Measurements from ENCODE around the gene KIAA1671.

The KIAA1671 gene

DNA sequence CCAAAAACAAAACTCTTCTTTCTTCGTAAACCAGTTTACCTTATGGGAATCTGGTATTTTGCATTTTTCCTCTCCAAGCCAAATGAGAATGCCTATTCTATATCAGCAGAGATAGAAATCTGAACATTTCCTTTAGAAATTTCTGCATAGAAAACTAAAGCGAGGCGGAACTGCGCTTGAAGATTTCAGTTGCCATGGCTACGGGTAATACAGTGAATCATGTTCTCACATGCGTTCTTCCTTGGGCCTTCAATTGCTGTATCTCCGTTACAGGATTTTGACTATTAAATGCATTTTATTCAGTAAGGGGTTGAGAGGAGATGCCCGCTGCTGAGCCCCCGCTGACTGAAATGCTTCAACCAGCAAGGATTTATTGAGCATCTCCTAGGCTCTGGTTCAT is 138.9 kb downstream of the KIAA1671 start:
- TF ChIP-seq, protein P1, sequence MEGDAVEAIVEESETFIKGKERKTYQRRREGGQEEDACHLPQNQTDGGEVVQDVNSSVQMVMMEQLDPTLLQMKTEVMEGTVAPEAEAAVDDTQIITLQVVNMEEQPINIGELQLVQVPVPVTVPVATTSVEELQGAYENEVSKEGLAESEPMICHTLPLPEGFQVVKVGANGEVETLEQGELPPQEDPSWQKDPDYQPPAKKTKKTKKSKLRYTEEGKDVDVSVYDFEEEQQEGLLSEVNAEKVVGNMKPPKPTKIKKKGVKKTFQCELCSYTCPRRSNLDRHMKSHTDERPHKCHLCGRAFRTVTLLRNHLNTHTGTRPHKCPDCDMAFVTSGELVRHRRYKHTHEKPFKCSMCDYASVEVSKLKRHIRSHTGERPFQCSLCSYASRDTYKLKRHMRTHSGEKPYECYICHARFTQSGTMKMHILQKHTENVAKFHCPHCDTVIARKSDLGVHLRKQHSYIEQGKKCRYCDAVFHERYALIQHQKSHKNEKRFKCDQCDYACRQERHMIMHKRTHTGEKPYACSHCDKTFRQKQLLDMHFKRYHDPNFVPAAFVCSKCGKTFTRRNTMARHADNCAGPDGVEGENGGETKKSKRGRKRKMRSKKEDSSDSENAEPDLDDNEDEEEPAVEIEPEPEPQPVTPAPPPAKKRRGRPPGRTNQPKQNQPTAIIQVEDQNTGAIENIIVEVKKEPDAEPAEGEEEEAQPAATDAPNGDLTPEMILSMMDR (IDR thresholded peaks at IDR 0.05; ENCODE audit: low read depth, low read length), result no peak
- no peak for DNase-seq (ENCODE audit: extremely low read depth, low read depth)

DNA sequence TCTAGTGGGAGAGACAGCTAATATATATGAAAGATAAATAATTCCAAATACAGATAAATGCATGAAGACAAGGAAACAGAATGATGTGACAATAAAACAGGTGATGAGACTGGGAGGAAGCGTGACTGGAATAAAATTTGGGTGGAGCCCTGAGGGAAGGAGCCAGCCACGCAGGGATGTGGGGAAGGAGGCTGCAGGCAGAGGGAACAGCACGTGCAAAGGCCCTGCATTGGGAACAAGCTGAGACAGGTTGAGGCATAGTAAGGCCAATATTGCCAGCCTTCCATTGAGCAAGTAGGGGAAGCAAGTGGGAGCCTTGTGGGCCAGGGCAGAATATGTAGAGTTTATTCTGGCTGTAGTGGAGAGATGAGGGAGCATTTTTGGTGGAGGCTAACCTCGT is 139.6 kb downstream of the KIAA1671 start:
- DNase-seq (ENCODE audit: extremely low read depth, low read depth), result no peak
- TF ChIP-seq, protein P1 (IDR thresholded peaks at IDR 0.05; ENCODE audit: low read depth, low read length), result no peak

DNA sequence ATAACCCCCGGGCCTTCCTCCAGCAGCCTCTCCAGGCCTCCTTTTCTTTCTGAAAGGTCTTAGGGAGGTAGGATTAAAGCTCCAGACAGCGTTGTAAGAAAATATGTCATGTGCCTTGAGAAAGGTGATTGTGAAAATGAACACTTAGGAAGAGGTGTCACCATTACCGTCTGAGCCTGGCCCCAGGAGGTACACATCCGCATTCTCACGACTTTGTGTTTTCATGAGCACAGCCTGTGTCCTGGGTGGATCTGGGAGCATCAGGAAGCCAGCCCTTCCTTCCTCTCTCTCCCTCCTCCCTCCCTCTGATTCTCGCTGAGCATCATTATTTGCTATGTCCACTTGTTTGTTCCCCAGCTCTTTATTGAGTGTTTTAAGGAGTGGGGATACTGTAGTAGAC is 142.1 kb downstream of the KIAA1671 start:
- TF ChIP-seq, protein P1 (IDR thresholded peaks at IDR 0.05; ENCODE audit: low read depth, low read length), result no peak
- no peak for DNase-seq (ENCODE audit: extremely low read depth, low read depth)

DNA sequence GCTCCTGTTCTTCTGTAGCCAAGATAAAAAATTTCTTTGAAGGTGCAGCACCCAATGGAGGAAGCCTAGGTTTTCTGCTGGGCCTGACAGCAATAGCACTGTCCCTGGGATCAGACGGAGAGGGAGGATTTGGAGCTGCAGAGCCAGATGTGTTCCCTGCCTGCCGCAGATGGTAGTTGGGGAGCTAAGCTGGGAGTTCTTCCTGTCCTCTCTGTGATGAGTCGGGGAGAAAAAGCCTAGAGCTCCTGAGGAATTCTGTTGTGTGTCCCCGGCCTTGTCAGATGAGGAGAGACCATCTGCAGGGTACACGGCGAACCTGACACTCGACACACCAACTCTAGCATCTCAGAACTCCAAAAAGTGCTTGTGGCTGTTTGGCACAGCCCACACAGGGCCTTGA is 143.4 kb downstream of the KIAA1671 start:
- DNase-seq (ENCODE audit: extremely low read depth, low read depth), result no peak
- TF ChIP-seq, protein P1 (IDR thresholded peaks at IDR 0.05; ENCODE audit: low read depth, low read length), result no peak

DNA sequence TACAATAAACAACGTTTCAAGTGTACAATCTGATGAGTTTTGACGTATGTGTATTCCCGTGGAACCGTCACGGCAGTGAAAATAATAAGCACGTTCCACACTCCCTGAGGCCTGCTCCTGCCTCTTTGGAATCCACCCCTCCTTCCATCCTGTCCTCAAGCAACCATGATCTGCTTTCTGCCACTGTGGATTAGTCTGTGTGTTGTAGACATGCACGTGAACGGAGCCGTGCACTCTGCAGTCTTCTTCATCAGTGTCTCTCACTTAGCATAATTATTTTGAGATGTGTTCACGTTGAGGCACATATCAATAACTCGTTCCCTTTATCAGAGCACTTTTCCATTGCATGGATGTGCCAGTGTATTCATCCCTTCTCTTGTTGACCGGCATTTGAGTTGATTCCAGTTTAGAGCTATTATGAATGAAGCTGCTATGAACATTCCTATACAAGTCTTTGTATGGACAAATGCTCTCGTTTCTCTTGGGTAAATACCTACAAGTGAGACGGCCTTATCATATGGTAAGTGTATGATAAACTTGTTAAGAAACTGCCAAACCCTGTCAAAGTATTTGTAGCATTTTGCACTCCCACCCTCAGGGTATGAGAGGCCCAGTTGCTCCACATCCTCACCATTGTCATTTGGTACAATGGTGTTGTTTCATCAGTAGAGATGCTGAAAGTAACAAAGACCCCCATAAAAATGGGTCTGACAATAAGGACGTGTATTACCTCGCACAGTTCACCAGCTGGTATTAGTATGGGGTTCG is 144.3 kb downstream of the KIAA1671 start:
- TF ChIP-seq, protein P1 (IDR thresholded peaks at IDR 0.05; ENCODE audit: low read depth, low read length), result no peak
- DNase-seq (ENCODE audit: extremely low read depth, low read depth), result no peak

DNA sequence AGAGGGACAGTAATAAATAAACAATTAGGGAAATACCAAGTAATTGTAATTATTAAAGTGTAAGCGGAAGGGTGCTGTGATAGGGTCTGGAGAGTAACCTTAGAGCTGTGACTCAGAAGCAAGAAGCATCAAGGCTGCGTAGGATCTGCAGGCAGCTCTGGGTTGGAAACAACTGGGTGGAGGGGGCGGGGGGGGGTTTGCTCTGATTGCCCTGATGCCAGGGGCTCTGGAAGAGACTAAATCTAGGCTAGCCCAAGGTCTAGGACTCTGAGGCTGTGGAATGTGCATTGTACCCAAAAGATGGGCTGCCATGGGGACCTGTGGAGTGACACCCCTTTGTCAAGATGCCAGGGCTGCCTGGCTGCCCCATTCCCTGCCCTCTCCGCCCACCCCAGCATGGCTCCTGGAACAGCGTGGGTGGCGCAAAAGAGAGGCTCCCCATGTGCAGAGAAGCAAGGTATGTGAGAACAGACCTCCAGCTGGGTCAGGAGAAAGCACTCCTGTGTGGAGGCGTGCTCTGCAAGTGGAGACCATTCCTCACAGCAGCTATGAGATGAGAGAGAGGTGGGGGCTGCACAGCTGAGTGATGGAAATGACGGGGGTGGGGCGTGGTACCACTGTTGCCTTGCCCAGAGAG is 146.0 kb downstream of the KIAA1671 start:
- TF ChIP-seq, protein P1 (IDR thresholded peaks at IDR 0.05; ENCODE audit: low read depth, low read length), result no peak
- DNase-seq (ENCODE audit: extremely low read depth, low read depth), result no peak

DNA sequence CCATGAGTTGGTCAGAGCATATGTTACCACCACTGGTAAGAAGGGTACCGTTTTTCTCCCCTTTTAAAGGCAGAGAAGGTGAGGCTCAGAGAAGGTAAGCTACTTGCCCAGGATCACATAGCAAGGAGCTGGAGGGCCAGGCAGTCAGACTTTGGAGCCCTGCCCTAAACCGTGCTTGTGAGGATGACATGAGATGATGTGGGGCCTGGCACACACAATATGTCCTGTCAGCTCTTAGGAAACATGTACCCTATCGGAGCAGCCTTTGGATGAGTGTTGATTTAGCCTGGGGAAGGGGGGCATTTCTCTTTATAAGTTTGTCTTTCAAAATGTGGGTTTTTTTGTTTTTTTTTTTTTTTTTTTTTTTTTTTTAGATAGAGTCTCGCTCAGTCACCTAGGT is 146.7 kb downstream of the KIAA1671 start:
- no peak for DNase-seq (ENCODE audit: extremely low read depth, low read depth)
- TF ChIP-seq, protein P1 (IDR thresholded peaks at IDR 0.05; ENCODE audit: low read depth, low read length), result no peak

All from AG09319 (cell line).